ENCODE data around the gene CNOT4.

- TF ChIP-seq, protein P1, sequence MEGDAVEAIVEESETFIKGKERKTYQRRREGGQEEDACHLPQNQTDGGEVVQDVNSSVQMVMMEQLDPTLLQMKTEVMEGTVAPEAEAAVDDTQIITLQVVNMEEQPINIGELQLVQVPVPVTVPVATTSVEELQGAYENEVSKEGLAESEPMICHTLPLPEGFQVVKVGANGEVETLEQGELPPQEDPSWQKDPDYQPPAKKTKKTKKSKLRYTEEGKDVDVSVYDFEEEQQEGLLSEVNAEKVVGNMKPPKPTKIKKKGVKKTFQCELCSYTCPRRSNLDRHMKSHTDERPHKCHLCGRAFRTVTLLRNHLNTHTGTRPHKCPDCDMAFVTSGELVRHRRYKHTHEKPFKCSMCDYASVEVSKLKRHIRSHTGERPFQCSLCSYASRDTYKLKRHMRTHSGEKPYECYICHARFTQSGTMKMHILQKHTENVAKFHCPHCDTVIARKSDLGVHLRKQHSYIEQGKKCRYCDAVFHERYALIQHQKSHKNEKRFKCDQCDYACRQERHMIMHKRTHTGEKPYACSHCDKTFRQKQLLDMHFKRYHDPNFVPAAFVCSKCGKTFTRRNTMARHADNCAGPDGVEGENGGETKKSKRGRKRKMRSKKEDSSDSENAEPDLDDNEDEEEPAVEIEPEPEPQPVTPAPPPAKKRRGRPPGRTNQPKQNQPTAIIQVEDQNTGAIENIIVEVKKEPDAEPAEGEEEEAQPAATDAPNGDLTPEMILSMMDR (IDR thresholded peaks at IDR 0.05) = no peak
- no peak for TF ChIP-seq POLR2AphosphoS5 (IDR thresholded peaks at IDR 0.05)
These were observed 106.6 kb downstream of the CNOT4 start for GRCh38 chr7:135403302-135403701.

Measured in prostate gland (tissue), 2 donors.